IMR-90 (cell line): ENCODE results near the gene TEDC1. TPM values are rescaled to one million over a fixed set of nuclear protein-coding genes. Genes with fewer than 3 reads are reported as not detected.

Source experiments
- ATAC-seq: fragments of 200-7000 bp; cut with Tn5 transposase; 2 replicates; pipeline ENCODE4 v1.9.1; 2020; ENCODE audit warnings: low read depth, mild to moderate bottlenecking, moderate library complexity
- BruUV-seq: library from RNA; stranded (reverse); fragments of 400-500 nt; replicated peaks from 2 replicates; lab custom pipeline; 2021; lab: Mats Ljungman, UMichigan
- CTCF ChIA-PET: fragments of 300-600 bp; formaldehyde crosslinking; extraction: SDS; loops from one replicate; lab custom pipeline; 2021; ENCODE audit warnings: antibody characterized with exemption; lab: Yijun Ruan, JAX
- POLR2A ChIA-PET: fragments of 300-600 bp; sonication (Branson Sonifier 250); formaldehyde crosslinking; loops from one replicate; lab custom pipeline; 2022; ENCODE audit warnings: antibody characterized with exemption; ENCODE audit not compliant: unreplicated experiment; lab: Charles Lee
- DNase-seq: peaks from one replicate; pipeline ENCODE4 v3.0.0; 2013
- H2AFZ ChIP-seq: replicated peaks from 2 replicates; pipeline ENCODE3; 2013; ENCODE audit warnings: low read length, mild to moderate bottlenecking; ENCODE audit not compliant: poor library complexity
- H2AK5ac ChIP-seq: 2 replicates; pipeline ENCODE4 v1.6.1; 2013; ENCODE audit warnings: low read depth, low read length, inconsistent platforms
- H2AK9ac ChIP-seq: replicated peaks from 2 replicates; pipeline ENCODE3; 2013; ENCODE audit warnings: mild to moderate bottlenecking, low read depth, low read length, moderate library complexity; ENCODE audit not compliant: poor library complexity
- H2BK120ac ChIP-seq: 2 replicates; pipeline ENCODE4 v1.6.1; 2013; ENCODE audit warnings: low read depth, low read length, inconsistent platforms
- H2BK15ac ChIP-seq: 3 replicates; pipeline ENCODE4 v1.6.1; 2013; ENCODE audit warnings: low read depth, low read length, inconsistent platforms
- H2BK20ac ChIP-seq: 2 replicates; pipeline ENCODE4 v1.6.1; 2013; ENCODE audit warnings: low read depth, mild to moderate bottlenecking, inconsistent platforms, low read length, moderate library complexity
- H2BK5ac ChIP-seq: 2 replicates; pipeline ENCODE4 v1.6.1; 2013; ENCODE audit warnings: mild to moderate bottlenecking, low read depth, low read length, inconsistent platforms; ENCODE audit not compliant: poor library complexity, severe bottlenecking
- H3K14ac ChIP-seq: replicated peaks from 2 replicates; pipeline ENCODE4 v1.6.1; 2013; ENCODE audit warnings: low read depth, low read length, inconsistent platforms
- H3K18ac ChIP-seq: 2 replicates; pipeline ENCODE4 v1.6.1; 2013; ENCODE audit warnings: low read depth, low read length, control low read depth
- H3K23ac ChIP-seq: 2 replicates; pipeline ENCODE4 v1.6.1; 2013; ENCODE audit warnings: low read depth, low read length, inconsistent platforms
- H3K27ac ChIP-seq: 2 replicates; pipeline ENCODE4 v1.5.1; 2013; ENCODE audit warnings: mild to moderate bottlenecking, control low read depth, low read length; ENCODE audit not compliant: insufficient read depth
- H3K27me3 ChIP-seq: 2 replicates; pipeline ENCODE4 v1.6.1; 2013; ENCODE audit warnings: low read length; ENCODE audit not compliant: control insufficient read depth, insufficient read depth
- H3K36me3 ChIP-seq: 2 replicates; pipeline ENCODE4 v1.6.1; 2013; ENCODE audit warnings: low read length, mixed read lengths; ENCODE audit not compliant: control insufficient read depth, insufficient read depth
- H3K4ac ChIP-seq: 2 replicates; pipeline ENCODE4 v1.6.1; 2013; ENCODE audit warnings: low read depth, low read length, inconsistent platforms
- H3K4me1 ChIP-seq: 2 replicates; pipeline ENCODE4 v1.6.1; 2013; ENCODE audit warnings: low read length, mixed read lengths; ENCODE audit not compliant: control insufficient read depth, insufficient read depth
- H3K4me2 ChIP-seq: 2 replicates; pipeline ENCODE4 v1.6.1; 2013; ENCODE audit warnings: low read depth, mild to moderate bottlenecking, control low read depth, low read length, moderate library complexity
- H3K4me3 ChIP-seq: 2 replicates; pipeline ENCODE4 v1.5.1; 2013; ENCODE audit warnings: low read depth, mild to moderate bottlenecking, control low read depth, low read length, moderate library complexity; ENCODE audit not compliant: insufficient read depth
- H3K56ac ChIP-seq: 2 replicates; pipeline ENCODE4 v1.6.1; 2013; ENCODE audit warnings: low read length, inconsistent platforms; ENCODE audit not compliant: insufficient read depth; ENCODE audit errors: extremely low read depth
- H3K79me1 ChIP-seq, 2 experiments: 2 replicates each; pipeline ENCODE4 v1.6.1; 2013; ENCODE audit warnings: low read length in 2 of 2, inconsistent platforms in 1 of 2, low read depth in 1 of 2
- H3K9ac ChIP-seq: 2 replicates; pipeline ENCODE4 v1.6.1; 2013; ENCODE audit warnings: low read depth, low read length, control low read depth
- H3K9me1 ChIP-seq: 2 replicates; pipeline ENCODE4 v1.6.1; 2013; ENCODE audit warnings: low read length, inconsistent platforms; ENCODE audit not compliant: insufficient read depth
- H3K9me3 ChIP-seq: 2 replicates; pipeline ENCODE4 v1.6.1; 2013; ENCODE audit warnings: low read length; ENCODE audit not compliant: control insufficient read depth, insufficient read depth
- H4K20me1 ChIP-seq: 2 replicates; pipeline ENCODE4 v1.6.1; 2013; ENCODE audit warnings: low read length, inconsistent platforms; ENCODE audit not compliant: insufficient read depth
- H4K5ac ChIP-seq: 2 replicates; pipeline ENCODE4 v1.6.1; 2013; ENCODE audit warnings: mild to moderate bottlenecking, low read depth, low read length, control low read depth
- H4K8ac ChIP-seq, 2 experiments: 2 replicates each; pipeline ENCODE4 v1.6.1; 2013; ENCODE audit warnings: low read depth in 2 of 2, low read length in 2 of 2, control low read depth in 1 of 2, inconsistent platforms in 1 of 2
- H4K91ac ChIP-seq: 2 replicates; pipeline ENCODE4 v1.6.1; 2013; ENCODE audit warnings: low read depth, low read length, inconsistent platforms; ENCODE audit not compliant: insufficient read depth
- BHLHE40 ChIP-seq: fragments of 150-350 bp; IDR thresholded peaks from 2 replicates; pipeline ENCODE4 v1.6.1; 2016; ENCODE audit warnings: mild to moderate bottlenecking, low read depth, low read length
- CEBPB ChIP-seq: IDR thresholded peaks from 2 replicates; pipeline ENCODE4 v1.6.1; 2012; ENCODE audit warnings: low read depth, low read length, improper control_type of control experiment
- CHD1 ChIP-seq: IDR thresholded peaks from 2 replicates; pipeline ENCODE4 v1.6.1; 2012; ENCODE audit warnings: low read depth, low read length, improper control_type of control experiment
- CTCF ChIP-seq: conservative IDR thresholded peaks from 2 replicates; pipeline ENCODE4 v1.5.1; 2012; ENCODE audit warnings: mild to moderate bottlenecking, low read depth, low read length, improper control_type of control experiment
- ELK1 ChIP-seq: fragments of 150-350 bp; IDR thresholded peaks from 2 replicates; pipeline ENCODE4 v1.6.1; 2016; ENCODE audit warnings: low read depth, mild to moderate bottlenecking, low read length, moderate library complexity, borderline replicate concordance
- FOS ChIP-seq: fragments of 150-350 bp; IDR thresholded peaks from 2 replicates; pipeline ENCODE4 v1.6.1; 2016; ENCODE audit warnings: low read depth, low read length
- MAFK ChIP-seq: IDR thresholded peaks from 2 replicates; pipeline ENCODE4 v1.6.1; 2012; ENCODE audit warnings: low read depth, low read length, improper control_type of control experiment
- MAZ ChIP-seq: IDR thresholded peaks from 2 replicates; pipeline ENCODE4 v1.6.1; 2012; ENCODE audit warnings: low read depth, mild to moderate bottlenecking, low read length, improper control_type of control experiment, moderate library complexity, borderline replicate concordance
- MXI1 ChIP-seq: IDR thresholded peaks from 2 replicates; pipeline ENCODE4 v1.6.1; 2012; ENCODE audit warnings: low read depth, mild to moderate bottlenecking, low read length, moderate library complexity, borderline replicate concordance
- NFE2L2 ChIP-seq: fragments of 150-350 bp; IDR thresholded peaks from 2 replicates; pipeline ENCODE4 v1.6.1; 2016; ENCODE audit warnings: low read depth, mild to moderate bottlenecking, low read length
- POLR2A ChIP-seq: IDR thresholded peaks from 2 replicates; pipeline ENCODE4 v1.6.1; 2012; ENCODE audit warnings: mild to moderate bottlenecking, low read depth, low read length
- RAD21 ChIP-seq: IDR thresholded peaks from 2 replicates; pipeline ENCODE4 v1.6.1; 2012; ENCODE audit warnings: low read length, improper control_type of control experiment
- RCOR1 ChIP-seq: IDR thresholded peaks from 2 replicates; pipeline ENCODE4 v1.6.1; 2012; ENCODE audit warnings: mild to moderate bottlenecking, low read length, improper control_type of control experiment; ENCODE audit not compliant: insufficient replicate concordance
- RFX5 ChIP-seq: IDR thresholded peaks from 2 replicates; pipeline ENCODE4 v1.8.0; 2012; ENCODE audit warnings: low read depth, mild to moderate bottlenecking, low read length, moderate library complexity
- SMC3 ChIP-seq: fragments of 150-350 bp; IDR thresholded peaks from 2 replicates; pipeline ENCODE4 v1.6.1; 2016; ENCODE audit warnings: low read depth, mild to moderate bottlenecking, antibody characterized with exemption, low read length, moderate library complexity
- WGBS, 2 experiments: methylation state at CpG; one replicate each; pipeline versions ENCODE4 v1.1.5 to v1.1.7; 2013; ENCODE audit warnings: missing lambda C conversion rate in 2 of 2; ENCODE audit not compliant: insufficient read length in 1 of 2; ENCODE audit errors: extremely low coverage in 2 of 2; 5-methylcytosine and 5-hydroxymethylcytosine counted together
- dilution Hi-C: fragments of 300-500 bp; cut with HindIII; formaldehyde crosslinking; loops from one replicate; pipeline ENCODE4 v1.14.3; 2018; ENCODE audit warnings: low sequenced_read_pairs; ENCODE audit not compliant: unreplicated experiment
- in situ Hi-C: fragments of 300-500 bp; cut with MboI; formaldehyde crosslinking; loops from 3 replicates; pipeline ENCODE4 v1.14.3; 2019; ENCODE audit warnings: low sequenced_read_pairs, inconsistent platforms, mixed read lengths
- intact Hi-C: fragments of 100-400 bp; cut with micrococcal nuclease; formaldehyde crosslinking; loops from 2 replicates; pipeline ENCODE4 v1.10.0; 2022
- polyA plus RNA-seq, 3 experiments: library from polyadenylated mRNA; depleted of rRNA; stranded (reverse); fragments of >200 nt; gene quantifications; 2 replicates each; pipeline ENCODE4 v1.2.3, GENCODE V29; 2012; ENCODE audit warnings: low replicate concordance in 1 of 3
- total RNA-seq: library from RNA; depleted of rRNA; stranded (reverse); fragments of >200 nt; gene quantifications from 2 replicates; pipeline ENCODE4 v1.2.3, GENCODE V29; 2012

The TEDC1 gene
- total and polyA plus RNA-seq, 2 of the 4 experiments (the other 2 are of a cell fraction), result 5.7 to 6.4 TPM

- H3K4me1 ChIP-seq, result 0 out of 2 replicates have a peak, but pooled peaks cover 2% of the 10 kb centered on the region
- intact Hi-C loops (no loop called here), in situ Hi-C loops (no loop called here), dilution Hi-C loops (no loop called here)
- POLR2A ChIA-PET, result no interaction called here
- H3K14ac ChIP-seq, result no peak overlapping the region
- no peak overlapping the region for H3K18ac ChIP-seq
- DNase-seq (no peak), ATAC-seq (no peak)
- H2BK20ac ChIP-seq, result no peak overlapping the region
- H3K36me3 ChIP-seq, result no peaks in the 10 kb centered on the region
- H3K27me3 ChIP-seq, result no peaks in the 10 kb centered on the region
- H2BK15ac ChIP-seq, result no peak overlapping the region
- H3K9me1 ChIP-seq, result peaks cover 6% of the 10 kb centered on the region; the same call in 1 of the 2 replicates
- no peak overlapping the region for H2BK5ac ChIP-seq
- no peak overlapping the region for H2AK5ac ChIP-seq
- BruUV-seq, result no TSS peak
- no peak overlapping the region for H3K56ac ChIP-seq
- no peak overlapping the region for H3K23ac ChIP-seq
- H4K91ac ChIP-seq, result no peak overlapping the region
- CTCF ChIA-PET, result no interaction called here
- H2BK120ac ChIP-seq, result no peak overlapping the region
- H3K27ac ChIP-seq, result no peak overlapping the region
- H3K79me1 ChIP-seq, result peaks cover 0 to 5% of the 10 kb centered on the region in 2 experiments; a peak in 1 of 4 replicates
- WGBS, 2 experiments, result 68% methylated on average over 6 of the region's 18 CpGs; no CpG with 5 or more reads in 1 of the 2 experiments
- peak overlapping the region; percentile 65 for H2AK9ac ChIP-seq
- no peak overlapping the region for H4K8ac ChIP-seq
- H4K20me1 ChIP-seq, result 0 out of 2 replicates have a peak, but pooled peaks cover 6% of the 10 kb centered on the region
- no peak overlapping the region for H3K4me2 ChIP-seq
- H3K4me3 ChIP-seq, result no peak overlapping the region
- H2AFZ ChIP-seq, result no peak overlapping the region
- no peak overlapping the region for H3K9ac ChIP-seq
- H4K5ac ChIP-seq, result no peak overlapping the region
- no peak overlapping the region for H3K4ac ChIP-seq
- no peaks in the 10 kb centered on the region for H3K9me3 ChIP-seq
- TF ChIP-seq BHLHE40, result no peak
- no peak for TF ChIP-seq CEBPB
- no peak for TF ChIP-seq NFE2L2
- TF ChIP-seq RAD21, result no peak
- TF ChIP-seq MXI1, result no peak
- TF ChIP-seq MAZ, result no peak
- TF ChIP-seq POLR2A, result no peak
- no peak for TF ChIP-seq RFX5
- no peak for TF ChIP-seq MAFK
- no peak for TF ChIP-seq FOS
- no peak for TF ChIP-seq CHD1
- no peak for TF ChIP-seq RCOR1
- no peak for TF ChIP-seq ELK1
- TF ChIP-seq CTCF, result no peak
- no peak for TF ChIP-seq SMC3
These were observed 4.3 kb downstream of the TEDC1 start for GRCh38 chr14:105495101-105495989.
